IMR-90 (cell line): ENCODE measurements around the gene TOMM20. TPM values are rescaled to one million over a fixed set of nuclear protein-coding genes. Genes with fewer than 3 reads are reported as not detected.

ENCODE experiments used
- ATAC-seq: fragments of 200-7000 bp; cut with Tn5 transposase; 2 replicates; pipeline ENCODE4 v1.9.1; 2020; ENCODE audit warnings: low read depth, mild to moderate bottlenecking, moderate library complexity
- BruUV-seq: library from RNA; stranded (reverse); fragments of 400-500 nt; replicated peaks from 2 replicates; lab custom pipeline; 2021; lab: Mats Ljungman, UMichigan
- CTCF ChIA-PET: fragments of 300-600 bp; formaldehyde crosslinking; extraction: SDS; loops from one replicate; lab custom pipeline; 2021; ENCODE audit warnings: antibody characterized with exemption; lab: Yijun Ruan, JAX
- POLR2A ChIA-PET: fragments of 300-600 bp; sonication (Branson Sonifier 250); formaldehyde crosslinking; loops from one replicate; lab custom pipeline; 2022; ENCODE audit warnings: antibody characterized with exemption; ENCODE audit not compliant: unreplicated experiment; lab: Charles Lee
- DNase-seq: peaks from one replicate; pipeline ENCODE4 v3.0.0; 2013
- H2AFZ ChIP-seq: replicated peaks from 2 replicates; pipeline ENCODE3; 2013; ENCODE audit warnings: low read length, mild to moderate bottlenecking; ENCODE audit not compliant: poor library complexity
- H2AK5ac ChIP-seq: 2 replicates; pipeline ENCODE4 v1.6.1; 2013; ENCODE audit warnings: low read depth, low read length, inconsistent platforms
- H2AK9ac ChIP-seq: replicated peaks from 2 replicates; pipeline ENCODE3; 2013; ENCODE audit warnings: mild to moderate bottlenecking, low read depth, low read length, moderate library complexity; ENCODE audit not compliant: poor library complexity
- H2BK120ac ChIP-seq: 2 replicates; pipeline ENCODE4 v1.6.1; 2013; ENCODE audit warnings: low read depth, low read length, inconsistent platforms
- H2BK15ac ChIP-seq: 3 replicates; pipeline ENCODE4 v1.6.1; 2013; ENCODE audit warnings: low read depth, low read length, inconsistent platforms
- H2BK20ac ChIP-seq: 2 replicates; pipeline ENCODE4 v1.6.1; 2013; ENCODE audit warnings: low read depth, mild to moderate bottlenecking, inconsistent platforms, low read length, moderate library complexity
- H2BK5ac ChIP-seq: 2 replicates; pipeline ENCODE4 v1.6.1; 2013; ENCODE audit warnings: mild to moderate bottlenecking, low read depth, low read length, inconsistent platforms; ENCODE audit not compliant: poor library complexity, severe bottlenecking
- H3K14ac ChIP-seq: replicated peaks from 2 replicates; pipeline ENCODE4 v1.6.1; 2013; ENCODE audit warnings: low read depth, low read length, inconsistent platforms
- H3K18ac ChIP-seq: 2 replicates; pipeline ENCODE4 v1.6.1; 2013; ENCODE audit warnings: low read depth, low read length, control low read depth
- H3K23ac ChIP-seq: 2 replicates; pipeline ENCODE4 v1.6.1; 2013; ENCODE audit warnings: low read depth, low read length, inconsistent platforms
- H3K27ac ChIP-seq: 2 replicates; pipeline ENCODE4 v1.5.1; 2013; ENCODE audit warnings: mild to moderate bottlenecking, control low read depth, low read length; ENCODE audit not compliant: insufficient read depth
- H3K27me3 ChIP-seq: 2 replicates; pipeline ENCODE4 v1.6.1; 2013; ENCODE audit warnings: low read length; ENCODE audit not compliant: control insufficient read depth, insufficient read depth
- H3K36me3 ChIP-seq: 2 replicates; pipeline ENCODE4 v1.6.1; 2013; ENCODE audit warnings: low read length, mixed read lengths; ENCODE audit not compliant: control insufficient read depth, insufficient read depth
- H3K4ac ChIP-seq: 2 replicates; pipeline ENCODE4 v1.6.1; 2013; ENCODE audit warnings: low read depth, low read length, inconsistent platforms
- H3K4me1 ChIP-seq: 2 replicates; pipeline ENCODE4 v1.6.1; 2013; ENCODE audit warnings: low read length, mixed read lengths; ENCODE audit not compliant: control insufficient read depth, insufficient read depth
- H3K4me2 ChIP-seq: 2 replicates; pipeline ENCODE4 v1.6.1; 2013; ENCODE audit warnings: low read depth, mild to moderate bottlenecking, control low read depth, low read length, moderate library complexity
- H3K4me3 ChIP-seq: 2 replicates; pipeline ENCODE4 v1.5.1; 2013; ENCODE audit warnings: low read depth, mild to moderate bottlenecking, control low read depth, low read length, moderate library complexity; ENCODE audit not compliant: insufficient read depth
- H3K56ac ChIP-seq: 2 replicates; pipeline ENCODE4 v1.6.1; 2013; ENCODE audit warnings: low read length, inconsistent platforms; ENCODE audit not compliant: insufficient read depth; ENCODE audit errors: extremely low read depth
- H3K79me1 ChIP-seq, 2 experiments: 2 replicates each; pipeline ENCODE4 v1.6.1; 2013; ENCODE audit warnings: low read length in 2 of 2, inconsistent platforms in 1 of 2, low read depth in 1 of 2
- H3K9ac ChIP-seq: 2 replicates; pipeline ENCODE4 v1.6.1; 2013; ENCODE audit warnings: low read depth, low read length, control low read depth
- H3K9me1 ChIP-seq: 2 replicates; pipeline ENCODE4 v1.6.1; 2013; ENCODE audit warnings: low read length, inconsistent platforms; ENCODE audit not compliant: insufficient read depth
- H3K9me3 ChIP-seq: 2 replicates; pipeline ENCODE4 v1.6.1; 2013; ENCODE audit warnings: low read length; ENCODE audit not compliant: control insufficient read depth, insufficient read depth
- H4K20me1 ChIP-seq: 2 replicates; pipeline ENCODE4 v1.6.1; 2013; ENCODE audit warnings: low read length, inconsistent platforms; ENCODE audit not compliant: insufficient read depth
- H4K5ac ChIP-seq: 2 replicates; pipeline ENCODE4 v1.6.1; 2013; ENCODE audit warnings: mild to moderate bottlenecking, low read depth, low read length, control low read depth
- H4K8ac ChIP-seq, 2 experiments: 2 replicates each; pipeline ENCODE4 v1.6.1; 2013; ENCODE audit warnings: low read depth in 2 of 2, low read length in 2 of 2, control low read depth in 1 of 2, inconsistent platforms in 1 of 2
- H4K91ac ChIP-seq: 2 replicates; pipeline ENCODE4 v1.6.1; 2013; ENCODE audit warnings: low read depth, low read length, inconsistent platforms; ENCODE audit not compliant: insufficient read depth
- BHLHE40 ChIP-seq: fragments of 150-350 bp; IDR thresholded peaks from 2 replicates; pipeline ENCODE4 v1.6.1; 2016; ENCODE audit warnings: mild to moderate bottlenecking, low read depth, low read length
- CEBPB ChIP-seq: IDR thresholded peaks from 2 replicates; pipeline ENCODE4 v1.6.1; 2012; ENCODE audit warnings: low read depth, low read length, improper control_type of control experiment
- CHD1 ChIP-seq: IDR thresholded peaks from 2 replicates; pipeline ENCODE4 v1.6.1; 2012; ENCODE audit warnings: low read depth, low read length, improper control_type of control experiment
- FOS ChIP-seq: fragments of 150-350 bp; IDR thresholded peaks from 2 replicates; pipeline ENCODE4 v1.6.1; 2016; ENCODE audit warnings: low read depth, low read length
- MAFK ChIP-seq: IDR thresholded peaks from 2 replicates; pipeline ENCODE4 v1.6.1; 2012; ENCODE audit warnings: low read depth, low read length, improper control_type of control experiment
- MAZ ChIP-seq: IDR thresholded peaks from 2 replicates; pipeline ENCODE4 v1.6.1; 2012; ENCODE audit warnings: low read depth, mild to moderate bottlenecking, low read length, improper control_type of control experiment, moderate library complexity, borderline replicate concordance
- MXI1 ChIP-seq: IDR thresholded peaks from 2 replicates; pipeline ENCODE4 v1.6.1; 2012; ENCODE audit warnings: low read depth, mild to moderate bottlenecking, low read length, moderate library complexity, borderline replicate concordance
- POLR2A ChIP-seq: IDR thresholded peaks from 2 replicates; pipeline ENCODE4 v1.6.1; 2012; ENCODE audit warnings: mild to moderate bottlenecking, low read depth, low read length
- RCOR1 ChIP-seq: IDR thresholded peaks from 2 replicates; pipeline ENCODE4 v1.6.1; 2012; ENCODE audit warnings: mild to moderate bottlenecking, low read length, improper control_type of control experiment; ENCODE audit not compliant: insufficient replicate concordance
- RFX5 ChIP-seq: IDR thresholded peaks from 2 replicates; pipeline ENCODE4 v1.8.0; 2012; ENCODE audit warnings: low read depth, mild to moderate bottlenecking, low read length, moderate library complexity
- SMC3 ChIP-seq: fragments of 150-350 bp; IDR thresholded peaks from 2 replicates; pipeline ENCODE4 v1.6.1; 2016; ENCODE audit warnings: low read depth, mild to moderate bottlenecking, antibody characterized with exemption, low read length, moderate library complexity
- WGBS, 2 experiments: methylation state at CpG; one replicate each; pipeline versions ENCODE4 v1.1.5 to v1.1.7; 2013; ENCODE audit warnings: missing lambda C conversion rate in 2 of 2; ENCODE audit not compliant: insufficient read length in 1 of 2; ENCODE audit errors: extremely low coverage in 2 of 2; 5-methylcytosine and 5-hydroxymethylcytosine counted together
- dilution Hi-C: fragments of 300-500 bp; cut with HindIII; formaldehyde crosslinking; loops from one replicate; pipeline ENCODE4 v1.14.3; 2018; ENCODE audit warnings: low sequenced_read_pairs; ENCODE audit not compliant: unreplicated experiment
- in situ Hi-C: fragments of 300-500 bp; cut with MboI; formaldehyde crosslinking; loops from 3 replicates; pipeline ENCODE4 v1.14.3; 2019; ENCODE audit warnings: low sequenced_read_pairs, inconsistent platforms, mixed read lengths
- intact Hi-C: fragments of 100-400 bp; cut with micrococcal nuclease; formaldehyde crosslinking; loops from 2 replicates; pipeline ENCODE4 v1.10.0; 2022
- polyA plus RNA-seq, 3 experiments: library from polyadenylated mRNA; depleted of rRNA; stranded (reverse); fragments of >200 nt; gene quantifications; 2 replicates each; pipeline ENCODE4 v1.2.3, GENCODE V29; 2012; ENCODE audit warnings: low replicate concordance in 1 of 3
- total RNA-seq: library from RNA; depleted of rRNA; stranded (reverse); fragments of >200 nt; gene quantifications from 2 replicates; pipeline ENCODE4 v1.2.3, GENCODE V29; 2012
- TF ChIP-seq, protein P1 (sequence below): fragments of 150-350 bp; IDR thresholded peaks from 2 replicates; pipeline ENCODE4 v1.6.1; 2017; ENCODE audit warnings: mild to moderate bottlenecking, antibody characterized with exemption, low read length, low read depth
- TF ChIP-seq, protein P2 (sequence below): fragments of 150-350 bp; IDR thresholded peaks from 2 replicates; pipeline ENCODE4 v1.6.1; 2016; ENCODE audit warnings: low read depth, mild to moderate bottlenecking, low read length, moderate library complexity, borderline replicate concordance

Gene TOMM20
- total and polyA plus RNA-seq, 2 of the 4 experiments (the other 2 are of a cell fraction), result 75.3 to 84.4 TPM

DNA sequence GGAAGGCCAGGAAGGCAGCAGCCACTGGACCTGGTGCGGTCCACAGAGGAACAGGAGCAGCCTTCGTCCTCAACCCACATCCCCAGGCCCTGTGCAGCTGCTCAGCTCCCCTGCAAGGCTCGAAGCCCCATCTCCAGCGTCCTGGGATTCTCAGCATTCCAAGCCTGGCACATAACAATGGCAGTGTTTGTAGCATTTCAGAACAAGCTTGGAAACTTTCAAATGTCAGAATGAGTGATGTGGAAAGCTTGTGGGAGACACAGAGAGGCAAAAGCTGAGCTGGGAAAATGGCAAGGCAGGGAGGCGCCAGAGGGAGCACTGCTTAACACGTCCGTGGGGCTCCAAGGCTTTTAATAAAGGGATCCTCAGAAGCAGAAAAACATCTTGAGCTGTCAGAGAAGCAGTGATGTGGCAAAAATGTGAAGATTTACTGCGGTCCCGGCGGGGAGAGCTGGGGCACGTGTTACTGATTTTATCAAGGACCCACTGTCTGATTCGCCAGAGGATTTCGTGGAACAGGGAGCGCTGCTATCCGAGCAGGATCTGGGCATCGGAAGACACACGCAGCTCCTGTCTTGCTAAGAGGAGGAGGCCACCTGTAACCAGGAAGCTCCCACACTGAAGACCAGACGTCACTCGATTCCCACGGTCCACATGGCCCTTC, 38.1 kb downstream of the TOMM20 start (continued):
- TF ChIP-seq RCOR1 (no peak), CHD1 (no peak)

DNA sequence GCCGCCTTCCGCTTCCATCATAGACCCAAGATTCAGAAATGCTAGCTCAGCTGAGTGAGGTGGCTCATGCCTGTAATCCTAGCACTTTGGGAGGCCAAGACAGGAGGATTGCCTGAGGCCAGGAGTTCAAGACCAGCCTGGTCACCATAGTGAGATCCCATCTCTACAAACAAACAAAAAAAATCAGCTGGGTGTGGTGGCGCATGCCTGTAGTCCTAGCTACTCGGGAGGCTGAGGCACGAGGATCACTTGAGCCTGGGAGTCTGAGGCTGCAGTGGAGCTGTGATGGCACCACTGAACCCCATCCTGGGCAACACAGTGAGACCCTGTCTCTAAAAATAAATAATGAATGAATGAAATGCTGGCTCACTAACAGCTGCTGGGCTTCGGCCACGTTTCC, 39.7 kb downstream of the TOMM20 start:
- H3K9me1 ChIP-seq, result no peaks in the 10 kb centered on the region
- no peak overlapping the region for H3K27ac ChIP-seq
- in situ Hi-C loops, result loop anchor here (25.0 kb wide), 1 partner anchor 227 kb away; no protein-coding TSS in a partner anchor
- no peak overlapping the region for H2AK5ac ChIP-seq
- H3K36me3 ChIP-seq, result no peaks in the 10 kb centered on the region
- no TSS peak for BruUV-seq
- dilution Hi-C loops, result no loop called here
- H2BK5ac ChIP-seq, result no peak overlapping the region
- H3K14ac ChIP-seq, result no peak overlapping the region
- no peak overlapping the region for H3K4me2 ChIP-seq
- ChIA-PET POLR2A (no interaction called here), CTCF (interaction anchor here (2.0 kb wide), 1 partner anchor 602 kb away, joined by 4 read pairs; no protein-coding TSS in a partner anchor)
- H3K4me1 ChIP-seq, result peaks cover 8% of the 10 kb centered on the region; the same call in 1 of the 2 replicates
- no peak overlapping the region for H3K56ac ChIP-seq
- no peaks in the 10 kb centered on the region for H3K27me3 ChIP-seq
- H2BK15ac ChIP-seq, result no peak overlapping the region; the same call in 2 of the 3 replicates
- no peak overlapping the region for H2BK120ac ChIP-seq
- H2AFZ ChIP-seq, result no peak overlapping the region
- intact Hi-C loops, result no loop called here
- no peak overlapping the region for H3K18ac ChIP-seq
- H3K9ac ChIP-seq, result no peak overlapping the region
- ATAC-seq (no peak), DNase-seq (no peak)
- no peak overlapping the region for H3K4me3 ChIP-seq
- no peaks in the 10 kb centered on the region for H3K9me3 ChIP-seq
- H3K79me1 ChIP-seq, result no peaks in the 10 kb centered on the region
- H3K23ac ChIP-seq, result no peak overlapping the region
- H4K8ac ChIP-seq, result no peak overlapping the region
- no peak overlapping the region for H4K5ac ChIP-seq
- H3K4ac ChIP-seq, result no peak overlapping the region
- 100% methylated on average over 5 of the region's 7 CpGs; no CpG with 5 or more reads in 1 of the 2 experiments for WGBS, 2 experiments
- H4K20me1 ChIP-seq, result no peaks in the 10 kb centered on the region
- H2BK20ac ChIP-seq, result no peak overlapping the region
- H4K91ac ChIP-seq, result no peak overlapping the region
- no peak overlapping the region for H2AK9ac ChIP-seq
- TF ChIP-seq BHLHE40, result no peak
- TF ChIP-seq, protein P1, sequence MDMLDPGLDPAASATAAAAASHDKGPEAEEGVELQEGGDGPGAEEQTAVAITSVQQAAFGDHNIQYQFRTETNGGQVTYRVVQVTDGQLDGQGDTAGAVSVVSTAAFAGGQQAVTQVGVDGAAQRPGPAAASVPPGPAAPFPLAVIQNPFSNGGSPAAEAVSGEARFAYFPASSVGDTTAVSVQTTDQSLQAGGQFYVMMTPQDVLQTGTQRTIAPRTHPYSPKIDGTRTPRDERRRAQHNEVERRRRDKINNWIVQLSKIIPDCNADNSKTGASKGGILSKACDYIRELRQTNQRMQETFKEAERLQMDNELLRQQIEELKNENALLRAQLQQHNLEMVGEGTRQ, result no peak
- no peak for TF ChIP-seq MAFK
- TF ChIP-seq CHD1, result no peak
- no peak for TF ChIP-seq RCOR1
- TF ChIP-seq RFX5, result no peak
- no peak for TF ChIP-seq MAZ
- TF ChIP-seq MXI1, result no peak
- TF ChIP-seq POLR2A, result no peak
- TF ChIP-seq CEBPB, result no peak
- TF ChIP-seq, protein P2, sequence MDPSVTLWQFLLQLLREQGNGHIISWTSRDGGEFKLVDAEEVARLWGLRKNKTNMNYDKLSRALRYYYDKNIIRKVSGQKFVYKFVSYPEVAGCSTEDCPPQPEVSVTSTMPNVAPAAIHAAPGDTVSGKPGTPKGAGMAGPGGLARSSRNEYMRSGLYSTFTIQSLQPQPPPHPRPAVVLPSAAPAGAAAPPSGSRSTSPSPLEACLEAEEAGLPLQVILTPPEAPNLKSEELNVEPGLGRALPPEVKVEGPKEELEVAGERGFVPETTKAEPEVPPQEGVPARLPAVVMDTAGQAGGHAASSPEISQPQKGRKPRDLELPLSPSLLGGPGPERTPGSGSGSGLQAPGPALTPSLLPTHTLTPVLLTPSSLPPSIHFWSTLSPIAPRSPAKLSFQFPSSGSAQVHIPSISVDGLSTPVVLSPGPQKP, result no peak
- TF ChIP-seq SMC3, result no peak
- no peak for TF ChIP-seq FOS
